Activated T-helper 2 cell treated with anti-CD3 and anti-CD28 coated beads, Interferon-gamma antibody, Interleukin-2, Interleukin-4, amounts not matched to agents 10 μg/mL and 5 μg/mL and 100 μg/mL, durations not matched to agents 14 hours and 24 hours and 36 hours (primary cell): ENCODE data around the gene SBK2. TPM values are rescaled to one million over a fixed set of nuclear protein-coding genes. Genes with fewer than 3 reads are reported as not detected.
"Not testable (repeated sequence)": the region's sequence is repeated elsewhere in the genome, so short reads cannot be mapped to it uniquely, and the experiment has no call there.

ENCODE experiments used
- DNase-seq: peaks from one replicate; pipeline ENCODE4 v3.0.0; 2021; ENCODE audit warnings: low spot score
- H3K27ac Mint-ChIP-seq: one replicate; pipeline ENCODE4 v1.8.0; 2021; ENCODE audit warnings: mixed read lengths
- H3K27me3 Mint-ChIP-seq: one replicate; pipeline ENCODE4 v1.8.0; 2021; ENCODE audit warnings: low read depth, mixed read lengths
- H3K36me3 Mint-ChIP-seq: one replicate; pipeline ENCODE4 v1.8.0; 2021; ENCODE audit warnings: low read depth, mixed read lengths
- H3K4me1 Mint-ChIP-seq: one replicate; pipeline ENCODE4 v1.8.0; 2021; ENCODE audit warnings: low read depth, mixed read lengths
- H3K4me3 Mint-ChIP-seq: one replicate; pipeline ENCODE4 v1.8.0; 2021; ENCODE audit warnings: low read depth, mild to moderate bottlenecking, moderate library complexity, mixed read lengths
- H3K9me3 Mint-ChIP-seq: one replicate; pipeline ENCODE4 v1.8.0; 2021; ENCODE audit warnings: mixed read lengths
- intact Hi-C: fragments of 100-400 bp; cut with micrococcal nuclease; formaldehyde crosslinking; loops from one replicate; pipeline ENCODE4 v1.15.1; 2023
- total RNA-seq: library from RNA; stranded (reverse); gene quantifications from 2 replicates; pipeline ENCODE4 v1.2.3, GENCODE V29; 2022

The SBK2 gene
- total RNA-seq, 1 donor from 2014 or later: not detected

- Mint-ChIP-seq H3K4me3 (no peak overlapping the region), H3K4me1 (peaks cover 15% of the 10 kb centered on the region), H3K9me3 (no peaks in the 10 kb centered on the region), H3K27ac (no peak overlapping the region), H3K36me3 (peaks cover 16% of the 10 kb centered on the region), H3K27me3 (no peaks in the 10 kb centered on the region)
- intact Hi-C loops: no loop called here
- no peak for DNase-seq
These were observed 41.3 kb upstream of the SBK2 start for GRCh38 chr19:55578031-55578760.

GRCh38 chr19:55576746-55577145 is 39.8 kb upstream of the SBK2 start:
- DNase-seq: no peak
- H3K4me3 Mint-ChIP-seq: peak overlapping the region; percentile 13
- no peaks in the 10 kb centered on the region for H3K27me3 Mint-ChIP-seq
- no peak overlapping the region for H3K27ac Mint-ChIP-seq
- H3K9me3 Mint-ChIP-seq: no peaks in the 10 kb centered on the region
- peaks cover 16% of the 10 kb centered on the region for H3K36me3 Mint-ChIP-seq
- peaks cover 12% of the 10 kb centered on the region for H3K4me1 Mint-ChIP-seq
- intact Hi-C loops: no loop called here

GRCh38 chr19:55573929-55574328 is 37.0 kb upstream of the SBK2 start:
- H3K4me1 Mint-ChIP-seq, DNase-seq, intact Hi-C loops, H3K9me3 Mint-ChIP-seq, H3K27ac Mint-ChIP-seq, H3K27me3 Mint-ChIP-seq, H3K4me3 Mint-ChIP-seq: not testable (repeated sequence)
- peaks cover 11% of the 10 kb centered on the region for H3K36me3 Mint-ChIP-seq

- DNase-seq, H3K27ac Mint-ChIP-seq, H3K4me1 Mint-ChIP-seq, H3K4me3 Mint-ChIP-seq, H3K9me3 Mint-ChIP-seq, H3K27me3 Mint-ChIP-seq, H3K36me3 Mint-ChIP-seq, intact Hi-C loops: not testable (repeated sequence)
These were observed 32.5 kb upstream of the SBK2 start for GRCh38 chr19:55569477-55569876.

GRCh38 chr19:55567708-55568328 is 30.9 kb upstream of the SBK2 start:
- Mint-ChIP-seq H3K4me1 (no peaks in the 10 kb centered on the region), H3K27me3 (no peaks in the 10 kb centered on the region), H3K4me3 (no peak overlapping the region), H3K9me3 (no peaks in the 10 kb centered on the region), H3K27ac (no peak overlapping the region), H3K36me3 (no peaks in the 10 kb centered on the region)
- no peak for DNase-seq
- intact Hi-C loops: no loop called here

- no peak for DNase-seq
- no peaks in the 10 kb centered on the region for H3K36me3 Mint-ChIP-seq
- H3K4me3 Mint-ChIP-seq: no peak overlapping the region
- intact Hi-C loops: no loop called here
- H3K4me1 Mint-ChIP-seq: no peaks in the 10 kb centered on the region
- no peaks in the 10 kb centered on the region for H3K9me3 Mint-ChIP-seq
- no peaks in the 10 kb centered on the region for H3K27me3 Mint-ChIP-seq
- H3K27ac Mint-ChIP-seq: no peak overlapping the region
These were observed 29.9 kb upstream of the SBK2 start for GRCh38 chr19:55566823-55567222.

GRCh38 chr19:55563261-55563690 is 26.3 kb upstream of the SBK2 start:
- Mint-ChIP-seq H3K36me3 (no peaks in the 10 kb centered on the region), H3K4me1 (no peaks in the 10 kb centered on the region), H3K27me3 (no peaks in the 10 kb centered on the region), H3K9me3 (no peaks in the 10 kb centered on the region), H3K27ac (no peak overlapping the region), H3K4me3 (no peak overlapping the region)
- intact Hi-C loops: no loop called here
- no peak for DNase-seq

- Mint-ChIP-seq H3K27ac (no peak overlapping the region), H3K27me3 (no peaks in the 10 kb centered on the region), H3K4me3 (no peak overlapping the region), H3K9me3 (no peaks in the 10 kb centered on the region), H3K4me1 (no peaks in the 10 kb centered on the region), H3K36me3 (no peaks in the 10 kb centered on the region)
- intact Hi-C loops: no loop called here
- DNase-seq: no peak
These were observed 22.8 kb upstream of the SBK2 start for GRCh38 chr19:55559684-55560083.

GRCh38 chr19:55554741-55555152 is 17.8 kb upstream of the SBK2 start:
- no peak for DNase-seq
- Mint-ChIP-seq H3K27ac (no peak overlapping the region), H3K4me1 (no peaks in the 10 kb centered on the region), H3K9me3 (no peaks in the 10 kb centered on the region), H3K4me3 (no peak overlapping the region), H3K27me3 (peaks cover 2% of the 10 kb centered on the region), H3K36me3 (no peaks in the 10 kb centered on the region)
- intact Hi-C loops: no loop called here

- Mint-ChIP-seq H3K27ac (no peak overlapping the region), H3K4me3 (no peak overlapping the region), H3K27me3 (peaks cover 2% of the 10 kb centered on the region), H3K36me3 (no peaks in the 10 kb centered on the region), H3K4me1 (no peaks in the 10 kb centered on the region), H3K9me3 (no peaks in the 10 kb centered on the region)
- intact Hi-C loops: no loop called here
- no peak for DNase-seq
These were observed 17.4 kb upstream of the SBK2 start for GRCh38 chr19:55554302-55554701.

GRCh38 chr19:55553217-55554182 is 16.6 kb upstream of the SBK2 start:
- Mint-ChIP-seq H3K4me1 (no peaks in the 10 kb centered on the region), H3K27me3 (peaks cover 2% of the 10 kb centered on the region), H3K27ac (no peak overlapping the region), H3K9me3 (no peaks in the 10 kb centered on the region), H3K36me3 (no peaks in the 10 kb centered on the region), H3K4me3 (no peak overlapping the region)
- no peak for DNase-seq
- intact Hi-C loops: no loop called here

GRCh38 chr19:55552620-55553019 is 15.7 kb upstream of the SBK2 start:
- no peak for DNase-seq
- Mint-ChIP-seq H3K4me3 (no peak overlapping the region), H3K27me3 (peaks cover 2% of the 10 kb centered on the region), H3K4me1 (no peaks in the 10 kb centered on the region), H3K36me3 (no peaks in the 10 kb centered on the region), H3K27ac (no peak overlapping the region), H3K9me3 (no peaks in the 10 kb centered on the region)
- intact Hi-C loops: no loop called here

GRCh38 chr19:55552206-55552605 is 15.3 kb upstream of the SBK2 start:
- no peaks in the 10 kb centered on the region for H3K4me1 Mint-ChIP-seq
- no peak overlapping the region for H3K4me3 Mint-ChIP-seq
- intact Hi-C loops: no loop called here
- H3K9me3 Mint-ChIP-seq: no peaks in the 10 kb centered on the region
- H3K27me3 Mint-ChIP-seq: peaks cover 4% of the 10 kb centered on the region
- no peak overlapping the region for H3K27ac Mint-ChIP-seq
- no peaks in the 10 kb centered on the region for H3K36me3 Mint-ChIP-seq
- DNase-seq: no peak
